SK-N-SH (cell line): ENCODE data around the gene CNNM3. TPM values are rescaled to one million over a fixed set of nuclear protein-coding genes. Genes with fewer than 3 reads are reported as not detected.

Experiments used
- CTCF ChIA-PET: fragments of 300-600, 350-600 bp; formaldehyde crosslinking; extraction: SDS; loops from one replicate; lab custom pipeline; 2021; lab: Yijun Ruan, JAX
- POLR2A ChIA-PET: fragments of 350-600 bp; sonication (Branson Sonifier 250); formaldehyde crosslinking; extraction: SDS; loops from one replicate; lab custom pipeline; 2020; ENCODE audit warnings: antibody characterized with exemption, inconsistent platforms; lab: Yijun Ruan, JAX
- DNase-seq: peaks from one replicate; pipeline ENCODE4 v3.0.0; 2012
- H2AFZ ChIP-seq: fragments of 200-600 bp; sonication (generic); 2 replicates; pipeline ENCODE4 v1.8.1; 2016; ENCODE audit warnings: antibody characterized with exemption, mild to moderate bottlenecking, low read depth
- H3F3A ChIP-seq: fragments of 200-600 bp; sonication (generic); replicated peaks from 2 replicates; pipeline ENCODE3; 2016; ENCODE audit warnings: antibody characterized with exemption, mild to moderate bottlenecking; ENCODE audit not compliant: insufficient read depth
- H3K27ac ChIP-seq, 2 experiments: fragments of 200-500 bp in 1 of 2; fragments of 200-600 bp in 1 of 2; sonication (Bioruptor generic) in 1 of 2; sonication (generic), shearing (Covaris generic) in 1 of 2; 2 replicates each; pipeline versions ENCODE4 v1.5.1 to v1.6.1; 2014 to 2016; ENCODE audit warnings: low read depth in 2 of 2, inconsistent platforms in 1 of 2, low read length in 1 of 2, mild to moderate bottlenecking in 1 of 2, mixed read lengths in 1 of 2
- H3K27me3 ChIP-seq: fragments of 200-600 bp; sonication (generic), shearing (Covaris generic); 2 replicates; pipeline ENCODE4 v1.6.1; 2016; ENCODE audit warnings: mixed run types; ENCODE audit not compliant: insufficient read depth
- H3K36me3 ChIP-seq, 2 experiments: fragments of 200-500 bp in 1 of 2; fragments of 200-600 bp in 1 of 2; sonication (Bioruptor generic) in 1 of 2; sonication (generic) in 1 of 2; replicated peaks in 1 of 2; 2 replicates each; pipeline versions ENCODE3 to v1.5.1; 2014 to 2016; ENCODE audit warnings: low read length in 1 of 2, mild to moderate bottlenecking in 1 of 2; ENCODE audit not compliant: insufficient read depth in 2 of 2, control insufficient read depth in 1 of 2
- H3K4me1 ChIP-seq, 2 experiments: fragments of 200-500 bp in 1 of 2; fragments of 200-600 bp in 1 of 2; sonication (Bioruptor generic) in 1 of 2; sonication (generic), shearing (Covaris generic) in 1 of 2; 2 replicates each; pipeline versions ENCODE4 v1.5.1 to v1.6.1; 2014 to 2016; ENCODE audit warnings: low read depth in 1 of 2, low read length in 1 of 2, mixed run types in 1 of 2; ENCODE audit not compliant: insufficient read depth in 2 of 2, control insufficient read depth in 1 of 2
- H3K4me2 ChIP-seq: fragments of 200-600 bp; sonication (generic), shearing (Covaris generic); 2 replicates; pipeline ENCODE4 v1.6.1; 2017; ENCODE audit warnings: mixed run types
- H3K4me3 ChIP-seq, 2 experiments: fragments of 200-500 bp in 1 of 2; fragments of 200-600 bp in 1 of 2; sonication (Bioruptor generic) in 1 of 2; sonication (generic), shearing (Covaris generic) in 1 of 2; 2 replicates each; pipeline versions ENCODE4 v1.5.1 to v1.8.1; 2014 to 2016; ENCODE audit warnings: low read depth in 2 of 2, inconsistent platforms in 1 of 2, low read length in 1 of 2, mild to moderate bottlenecking in 1 of 2, mixed read lengths in 1 of 2, moderate library complexity in 1 of 2
- H3K79me2 ChIP-seq: fragments of 200-600 bp; sonication (generic); 2 replicates; pipeline ENCODE4 v1.8.1; 2017; ENCODE audit warnings: mild to moderate bottlenecking; ENCODE audit not compliant: insufficient read depth
- H3K9ac ChIP-seq: fragments of 200-600 bp; sonication (generic); 2 replicates; pipeline ENCODE4 v1.6.1; 2017; ENCODE audit warnings: mixed run types
- H3K9me2 ChIP-seq: fragments of 200-600 bp; sonication (generic); 2 replicates; pipeline ENCODE4 v1.6.1; 2017; ENCODE audit warnings: mixed run types
- H3K9me3 ChIP-seq: fragments of 200-600 bp; sonication (generic); 2 replicates; pipeline ENCODE4 v1.6.1; 2017; ENCODE audit warnings: mixed run types, mild to moderate bottlenecking, moderate library complexity
- H4K20me1 ChIP-seq: fragments of 200-600 bp; sonication (generic); 2 replicates; pipeline ENCODE4 v1.6.1; 2017; ENCODE audit warnings: mild to moderate bottlenecking, mixed run types; ENCODE audit not compliant: insufficient read depth
- CTCF ChIP-seq: fragments of 200-600 bp; sonication (generic); IDR thresholded peaks from 2 replicates; pipeline ENCODE4 v1.6.1; 2017; ENCODE audit warnings: antibody characterized with exemption, mild to moderate bottlenecking, moderate library complexity
- EP300 ChIP-seq, 2 experiments: IDR thresholded peaks; 2 replicates each; pipeline versions ENCODE4 v1.4.0 to v1.6.1; 2012; ENCODE audit warnings: borderline replicate concordance in 1 of 2, low read depth in 1 of 2, low read length in 1 of 2
- EZH2phosphoT487 ChIP-seq: fragments of 200-600 bp; sonication (generic); IDR thresholded peaks from 2 replicates; pipeline ENCODE4 v1.6.1; 2017; ENCODE audit warnings: low read depth, mixed run types, mild to moderate bottlenecking, antibody characterized with exemption, moderate library complexity, borderline replicate concordance
- FOSL2 ChIP-seq: IDR thresholded peaks from 2 replicates; pipeline ENCODE4 v1.4.0; 2012; ENCODE audit warnings: low read depth, mild to moderate bottlenecking, moderate library complexity, borderline replicate concordance
- GABPA ChIP-seq: IDR thresholded peaks from 2 replicates; pipeline ENCODE4 v1.4.0; 2012; ENCODE audit warnings: low read depth, mild to moderate bottlenecking
- JUND ChIP-seq: IDR thresholded peaks from 2 replicates; pipeline ENCODE4 v1.4.0; 2012
- MEF2A ChIP-seq: IDR thresholded peaks from 2 replicates; pipeline ENCODE4 v1.4.0; 2012; ENCODE audit warnings: low read depth, borderline replicate concordance
- POLR2AphosphoS5 ChIP-seq: IDR thresholded peaks from 2 replicates; pipeline ENCODE4 v1.6.1; 2012; ENCODE audit warnings: low read depth, low read length
- RAD21 ChIP-seq: IDR thresholded peaks from 2 replicates; pipeline ENCODE4 v1.6.1; 2012; ENCODE audit warnings: mild to moderate bottlenecking, low read length
- REST ChIP-seq: IDR thresholded peaks from 2 replicates; pipeline ENCODE4 v1.6.1; 2012; ENCODE audit warnings: mild to moderate bottlenecking, low read depth, low read length, moderate library complexity
- YY1 ChIP-seq: IDR thresholded peaks from 2 replicates; pipeline ENCODE4 v1.4.0; 2012; ENCODE audit warnings: low read depth, mild to moderate bottlenecking
- ZBTB33 ChIP-seq: IDR thresholded peaks from 2 replicates; pipeline ENCODE4 v1.4.0; 2012; ENCODE audit warnings: low read depth, borderline replicate concordance
- WGBS: methylation state at CpG from one replicate; pipeline ENCODE4 v1.1.6; 2017; ENCODE audit warnings: low lambda C conversion rate; 5-methylcytosine and 5-hydroxymethylcytosine counted together
- polyA plus RNA-seq, 3 experiments: library from polyadenylated mRNA; depleted of rRNA; stranded (reverse); fragments of >200 nt; gene quantifications; 2 replicates each; pipeline ENCODE4 v1.2.3, GENCODE V29; 2012
- TF ChIP-seq, protein P1 (sequence below): IDR thresholded peaks from 2 replicates; pipeline ENCODE4 v1.4.0; 2012; ENCODE audit warnings: low read depth
- TF ChIP-seq, protein P2 (sequence below): IDR thresholded peaks from 2 replicates; pipeline ENCODE4; 2012
- TF ChIP-seq, protein P3 (sequence below): fragments of 150-350 bp; IDR thresholded peaks from 2 replicates; pipeline ENCODE4 v1.6.1; 2016; ENCODE audit warnings: mild to moderate bottlenecking, low read depth, low read length

CNNM3 gene
- polyA plus RNA-seq, 1 of the 3 experiments (the other 2 are of a cell fraction): 14.7 TPM

- POLR2A ChIA-PET: no interaction called here
Measured at GRCh38 chr2:96861074-96861473, 45.0 kb downstream of the CNNM3 start.

More at GRCh38 chr2:96861074-96861473, 45.0 kb downstream of the CNNM3 start:
- Histone ChIP-seq H3K4me2 (no peak overlapping the region), H3K9ac (no peak overlapping the region), H3F3A (peaks cover 17% of the 10 kb centered on the region), H3K9me2 (no peaks in the 10 kb centered on the region), H3K9me3 (no peaks in the 10 kb centered on the region), H3K36me3 (peaks cover 5 to 53% of the 10 kb centered on the region in 2 experiments), H3K79me2 (peaks cover 22% of the 10 kb centered on the region; the same call in 1 of the 2 replicates), H4K20me1 (peaks cover 17% of the 10 kb centered on the region; the same call in 1 of the 2 replicates), H3K27ac (no peak overlapping the region), H3K4me3 (no peak overlapping the region)
- DNase-seq: no peak
- 94% methylated on average over 16 of the region's 17 CpGs for WGBS
- TF ChIP-seq CTCF (no peak), RAD21 (no peak), YY1 (no peak), GABPA (no peak), EZH2phosphoT487 (no peak), POLR2AphosphoS5 (no peak), REST (no peak), MEF2A (no peak), JUND (no peak), FOSL2 (no peak), ZBTB33 (no peak), EP300 (IDR thresholded peaks at IDR 0.05; ENCODE audit: borderline replicate concordance in 1 of 2, low read depth in 1 of 2, low read length in 1 of 2) (no peak)
- TF ChIP-seq, protein P1, sequence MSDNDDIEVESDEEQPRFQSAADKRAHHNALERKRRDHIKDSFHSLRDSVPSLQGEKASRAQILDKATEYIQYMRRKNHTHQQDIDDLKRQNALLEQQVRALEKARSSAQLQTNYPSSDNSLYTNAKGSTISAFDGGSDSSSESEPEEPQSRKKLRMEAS: no peak
- TF ChIP-seq, protein P2, sequence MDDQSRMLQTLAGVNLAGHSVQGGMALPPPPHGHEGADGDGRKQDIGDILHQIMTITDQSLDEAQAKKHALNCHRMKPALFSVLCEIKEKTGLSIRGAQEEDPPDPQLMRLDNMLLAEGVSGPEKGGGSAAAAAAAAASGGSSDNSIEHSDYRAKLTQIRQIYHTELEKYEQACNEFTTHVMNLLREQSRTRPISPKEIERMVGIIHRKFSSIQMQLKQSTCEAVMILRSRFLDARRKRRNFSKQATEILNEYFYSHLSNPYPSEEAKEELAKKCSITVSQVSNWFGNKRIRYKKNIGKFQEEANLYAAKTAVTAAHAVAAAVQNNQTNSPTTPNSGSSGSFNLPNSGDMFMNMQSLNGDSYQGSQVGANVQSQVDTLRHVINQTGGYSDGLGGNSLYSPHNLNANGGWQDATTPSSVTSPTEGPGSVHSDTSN: no peak
- TF ChIP-seq, protein P3, sequence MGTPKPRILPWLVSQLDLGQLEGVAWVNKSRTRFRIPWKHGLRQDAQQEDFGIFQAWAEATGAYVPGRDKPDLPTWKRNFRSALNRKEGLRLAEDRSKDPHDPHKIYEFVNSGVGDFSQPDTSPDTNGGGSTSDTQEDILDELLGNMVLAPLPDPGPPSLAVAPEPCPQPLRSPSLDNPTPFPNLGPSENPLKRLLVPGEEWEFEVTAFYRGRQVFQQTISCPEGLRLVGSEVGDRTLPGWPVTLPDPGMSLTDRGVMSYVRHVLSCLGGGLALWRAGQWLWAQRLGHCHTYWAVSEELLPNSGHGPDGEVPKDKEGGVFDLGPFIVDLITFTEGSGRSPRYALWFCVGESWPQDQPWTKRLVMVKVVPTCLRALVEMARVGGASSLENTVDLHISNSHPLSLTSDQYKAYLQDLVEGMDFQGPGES: no peak
- TF ChIP-seq, all 33 proteins: peak for 0
- Histone ChIP-seq H3K27me3 (no peaks in the 10 kb centered on the region), H2AFZ (no peak overlapping the region), H3K4me1 (peaks cover 0 to 18% of the 10 kb centered on the region in 2 experiments; a peak in 1 of 4 replicates)
- CTCF ChIA-PET: interaction anchor here (1.6 to 8.1 kb wide), 2 partner anchors 8 to 91 kb away, joined by 5 to 332 read pairs; no protein-coding TSS in a partner anchor
